SH-SY5Y (cell line): ENCODE measurements around the gene CLDN18.

Experiments
- GATA2 ChIP-seq: IDR thresholded peaks from 2 replicates; pipeline ENCODE4 v1.6.1; 2011; ENCODE audit warnings: mild to moderate bottlenecking, low read depth, low read length
- GATA3 ChIP-seq: IDR thresholded peaks from 2 replicates; pipeline ENCODE4 v1.6.1; 2011; ENCODE audit warnings: low read depth, mild to moderate bottlenecking, low read length, moderate library complexity

DNA sequence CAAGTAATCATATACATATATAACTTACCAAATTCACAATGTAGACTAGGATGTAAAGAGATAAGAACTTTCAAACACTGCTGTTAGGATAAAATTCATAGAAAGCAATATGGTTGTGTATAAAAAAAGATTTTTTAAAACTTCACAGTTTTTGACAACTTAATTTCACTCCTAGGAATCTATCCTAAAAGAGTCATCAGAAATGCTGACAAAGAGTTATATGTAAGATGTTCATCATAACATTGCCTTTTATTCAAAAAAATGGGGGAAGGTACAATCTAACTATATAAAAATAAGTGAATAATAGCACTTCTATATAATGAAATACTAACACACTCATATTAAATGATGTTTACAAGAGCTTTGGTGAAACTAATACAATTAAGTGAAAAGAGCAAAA lies 4.3 kb upstream of the CLDN18 start:
- TF ChIP-seq GATA2 = no peak
- no peak for TF ChIP-seq GATA3
